Measurements from ENCODE around the gene ARHGAP19.

Gene ARHGAP19

DNA sequence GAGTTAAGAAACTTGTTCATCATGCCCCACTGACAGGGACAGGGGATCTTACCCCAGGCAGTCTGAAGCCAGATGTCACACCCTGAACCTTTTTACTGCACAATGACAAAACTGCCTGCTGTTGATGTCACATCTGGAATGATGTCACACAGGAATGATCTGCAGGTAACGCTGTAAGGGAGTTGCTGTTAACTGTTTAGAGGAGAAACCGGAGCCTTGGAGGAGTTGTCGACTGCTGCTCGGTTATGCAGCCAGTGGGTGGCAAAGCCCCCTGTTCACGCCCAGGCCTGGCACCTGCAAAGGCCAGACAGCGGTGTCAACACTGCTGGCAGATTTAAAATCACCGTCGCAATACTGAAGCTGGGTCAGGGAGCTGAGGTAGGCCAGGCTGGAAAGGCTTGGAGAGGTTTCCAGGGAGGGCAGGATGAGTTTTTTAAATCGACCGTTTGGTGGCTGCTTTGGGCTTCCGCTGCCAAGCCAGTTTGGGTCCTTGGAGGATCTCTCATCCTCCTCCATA lies 96.7 kb downstream of the ARHGAP19 start:
- DNase-seq (ENCODE audit: low read depth, low spot score), result no peak
- Histone ChIP-seq H3K9ac (ENCODE audit: insufficient read length) (no peak overlapping the region), H3K36me3 (ENCODE audit: insufficient read depth, low read length) (no peaks in the 10 kb centered on the region), H3K9me3 (ENCODE audit: low read depth, low read length) (no peaks in the 10 kb centered on the region), H3K27ac (no peak overlapping the region), H3K4me3 (peak overlapping the region; percentile 74)
- TF ChIP-seq FOXP2 (optimal IDR thresholded peaks at IDR 0.05; ENCODE audit: control extremely low read depth, extremely low read length, insufficient read depth) (no peak), EZH2 (IDR thresholded peaks at IDR 0.05) (no peak), POLR2AphosphoS5 (IDR thresholded peaks at IDR 0.05; ENCODE audit: borderline replicate concordance, low read depth, low read length) (no peak)

- no peaks in the 10 kb centered on the region for H3K9me3 ChIP-seq (ENCODE audit: low read depth, low read length)
- no peak overlapping the region for H3K9ac ChIP-seq (ENCODE audit: insufficient read length)
- no peak for DNase-seq (ENCODE audit: low read depth, low spot score)
- no peaks in the 10 kb centered on the region for H3K36me3 ChIP-seq (ENCODE audit: insufficient read depth, low read length)
- H3K4me3 ChIP-seq, result no peak overlapping the region
- H3K27ac ChIP-seq, result no peak overlapping the region
- TF ChIP-seq EZH2 (IDR thresholded peaks at IDR 0.05) (no peak), FOXP2 (optimal IDR thresholded peaks at IDR 0.05; ENCODE audit: control extremely low read depth, extremely low read length, insufficient read depth) (no peak), POLR2AphosphoS5 (IDR thresholded peaks at IDR 0.05; ENCODE audit: borderline replicate concordance, low read depth, low read length) (no peak)
Measured at GRCh38 chr10:97192952-97193435, 99.4 kb downstream of the ARHGAP19 start.

DNA sequence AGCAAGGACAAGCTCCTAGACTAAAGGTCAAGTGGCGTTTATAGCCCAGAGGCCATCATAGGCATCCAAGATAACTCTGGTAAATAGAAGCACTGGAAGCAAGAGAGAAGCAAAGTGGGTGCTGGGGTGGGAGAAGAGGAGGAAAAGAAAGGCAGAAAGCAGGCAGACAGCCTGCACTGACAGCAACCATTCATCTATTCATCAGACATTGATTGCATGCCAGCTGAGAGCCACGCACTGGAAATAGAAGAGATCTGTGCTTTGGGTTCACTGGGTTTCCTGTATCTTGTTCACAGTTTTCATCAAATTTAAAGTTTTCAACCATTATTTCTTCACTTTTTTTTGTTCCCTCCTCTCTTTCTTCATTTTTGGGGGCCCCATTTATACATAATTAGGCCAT lies 102.0 kb downstream of the ARHGAP19 start:
- no peaks in the 10 kb centered on the region for H3K36me3 ChIP-seq (ENCODE audit: insufficient read depth, low read length)
- TF ChIP-seq FOXP2 (optimal IDR thresholded peaks at IDR 0.05; ENCODE audit: control extremely low read depth, extremely low read length, insufficient read depth) (no peak), POLR2AphosphoS5 (IDR thresholded peaks at IDR 0.05; ENCODE audit: borderline replicate concordance, low read depth, low read length) (no peak), EZH2 (IDR thresholded peaks at IDR 0.05) (no peak)
- no peaks in the 10 kb centered on the region for H3K9me3 ChIP-seq (ENCODE audit: low read depth, low read length)
- no peak overlapping the region for H3K27ac ChIP-seq
- no peak overlapping the region for H3K4me3 ChIP-seq
- DNase-seq (ENCODE audit: low read depth, low spot score), result no peak
- no peak overlapping the region for H3K9ac ChIP-seq (ENCODE audit: insufficient read length)

DNA sequence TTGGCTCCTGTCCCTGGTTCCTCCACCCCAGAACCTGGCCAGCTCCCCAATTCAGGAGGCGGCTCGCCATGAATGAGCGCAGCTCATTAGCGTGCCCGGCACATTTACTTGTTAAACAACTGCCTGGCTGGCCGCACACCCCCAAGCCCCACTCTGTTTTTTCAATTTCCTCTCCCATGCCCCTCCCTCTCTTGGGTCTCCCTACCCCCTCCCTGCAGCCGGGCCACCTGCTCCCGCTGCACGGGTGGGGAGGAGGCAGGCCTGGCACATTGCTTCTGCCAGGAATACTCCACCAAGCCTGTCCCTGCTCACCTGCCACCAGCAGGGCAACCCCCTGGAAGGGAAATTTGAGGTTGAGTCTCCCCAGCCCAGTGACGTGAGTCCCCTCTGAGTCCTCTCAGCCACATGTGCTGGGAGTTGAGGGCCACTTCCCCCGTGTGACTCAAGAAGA lies 104.2 kb downstream of the ARHGAP19 start:
- H3K36me3 ChIP-seq (ENCODE audit: insufficient read depth, low read length), result no peaks in the 10 kb centered on the region
- DNase-seq (ENCODE audit: low read depth, low spot score), result no peak
- H3K27ac ChIP-seq, result no peak overlapping the region
- no peaks in the 10 kb centered on the region for H3K9me3 ChIP-seq (ENCODE audit: low read depth, low read length)
- H3K4me3 ChIP-seq, result no peak overlapping the region
- no peak overlapping the region for H3K9ac ChIP-seq (ENCODE audit: insufficient read length)
- TF ChIP-seq POLR2AphosphoS5 (IDR thresholded peaks at IDR 0.05; ENCODE audit: borderline replicate concordance, low read depth, low read length), result no peak
- TF ChIP-seq EZH2 (IDR thresholded peaks at IDR 0.05), result no peak
- no peak for TF ChIP-seq FOXP2 (optimal IDR thresholded peaks at IDR 0.05; ENCODE audit: control extremely low read depth, extremely low read length, insufficient read depth)

DNA sequence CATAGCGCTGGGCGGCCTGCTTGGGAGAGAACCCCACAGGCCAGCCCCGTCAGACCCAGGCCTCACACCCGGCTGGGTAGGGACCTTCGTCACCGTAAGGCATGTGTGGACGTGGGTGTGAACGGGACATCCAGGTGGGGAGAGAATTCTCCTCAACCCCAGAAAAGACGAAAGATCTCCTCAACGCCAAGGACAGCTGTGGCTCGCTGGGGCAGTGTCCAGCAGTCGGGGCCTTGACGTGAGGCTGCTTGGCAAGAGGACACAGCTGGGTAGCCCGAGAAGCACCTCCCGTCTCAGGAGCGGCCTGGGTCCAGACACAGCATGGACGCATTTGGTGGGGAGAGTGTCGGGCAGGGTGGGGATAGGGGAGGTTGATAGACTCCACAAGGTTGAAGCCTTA lies 105.5 kb downstream of the ARHGAP19 start:
- Histone ChIP-seq H3K9ac (ENCODE audit: insufficient read length) (no peak overlapping the region), H3K36me3 (ENCODE audit: insufficient read depth, low read length) (no peaks in the 10 kb centered on the region), H3K27ac (no peak overlapping the region), H3K4me3 (no peak overlapping the region), H3K9me3 (ENCODE audit: low read depth, low read length) (no peaks in the 10 kb centered on the region)
- no peak for DNase-seq (ENCODE audit: low read depth, low spot score)
- TF ChIP-seq EZH2 (IDR thresholded peaks at IDR 0.05) (no peak), FOXP2 (optimal IDR thresholded peaks at IDR 0.05; ENCODE audit: control extremely low read depth, extremely low read length, insufficient read depth) (no peak), POLR2AphosphoS5 (IDR thresholded peaks at IDR 0.05; ENCODE audit: borderline replicate concordance, low read depth, low read length) (no peak)

- peak within 1 kb of the TSS; percentile 59 for H3K4me3 ChIP-seq
- no peaks in the 10 kb centered on the region for H3K36me3 ChIP-seq (ENCODE audit: insufficient read depth, low read length)
- no peak for TF ChIP-seq POLR2AphosphoS5 (IDR thresholded peaks at IDR 0.05; ENCODE audit: borderline replicate concordance, low read depth, low read length)
- no peak for TF ChIP-seq FOXP2 (optimal IDR thresholded peaks at IDR 0.05; ENCODE audit: control extremely low read depth, extremely low read length, insufficient read depth)
- TF ChIP-seq EZH2 (IDR thresholded peaks at IDR 0.05), result no peak
- no peak within 1 kb of the TSS for H3K9ac ChIP-seq (ENCODE audit: insufficient read length)
- H3K27ac ChIP-seq, result no peak within 1 kb of the TSS
- DNase-seq (ENCODE audit: low read depth, low spot score), result no peak
- H3K9me3 ChIP-seq (ENCODE audit: low read depth, low read length), result no peaks in the 10 kb centered on the region
Measured at GRCh38 chr10:97185326-97186058, 106.9 kb downstream of the ARHGAP19 start, which contains the start of gene SLIT1. SLIT1 (minus strand) TSS chr10:97185959; CDS start chr10:97185674, 285 bp downstream.

GRCh38 chr10:97184971-97185325 lies 107.5 kb downstream of the ARHGAP19 start:
- Histone ChIP-seq H3K4me3 (no peak overlapping the region), H3K9me3 (ENCODE audit: low read depth, low read length) (no peaks in the 10 kb centered on the region), H3K27ac (no peak overlapping the region), H3K9ac (ENCODE audit: insufficient read length) (no peak overlapping the region), H3K36me3 (ENCODE audit: insufficient read depth, low read length) (no peaks in the 10 kb centered on the region)
- no peak for DNase-seq (ENCODE audit: low read depth, low spot score)
- TF ChIP-seq POLR2AphosphoS5 (IDR thresholded peaks at IDR 0.05; ENCODE audit: borderline replicate concordance, low read depth, low read length) (no peak), FOXP2 (optimal IDR thresholded peaks at IDR 0.05; ENCODE audit: control extremely low read depth, extremely low read length, insufficient read depth) (no peak), EZH2 (IDR thresholded peaks at IDR 0.05) (no peak)

GRCh38 chr10:97183314-97183713 lies 109.1 kb downstream of the ARHGAP19 start:
- Histone ChIP-seq H3K27ac (no peak overlapping the region), H3K9me3 (ENCODE audit: low read depth, low read length) (no peaks in the 10 kb centered on the region), H3K4me3 (no peak overlapping the region), H3K9ac (ENCODE audit: insufficient read length) (no peak overlapping the region), H3K36me3 (ENCODE audit: insufficient read depth, low read length) (no peaks in the 10 kb centered on the region)
- no peak for DNase-seq (ENCODE audit: low read depth, low spot score)
- TF ChIP-seq EZH2 (IDR thresholded peaks at IDR 0.05) (no peak), FOXP2 (optimal IDR thresholded peaks at IDR 0.05; ENCODE audit: control extremely low read depth, extremely low read length, insufficient read depth) (no peak), POLR2AphosphoS5 (IDR thresholded peaks at IDR 0.05; ENCODE audit: borderline replicate concordance, low read depth, low read length) (no peak)
